Activated CD8-positive, alpha-beta T cell treated with anti-CD3 and anti-CD28 coated beads for 36 hours (primary cell): ENCODE measurements around the gene OR8B12. TPM values are rescaled to one million over a fixed set of nuclear protein-coding genes. Genes with fewer than 3 reads are reported as not detected.

ENCODE experiments used
- ATAC-seq: fragments of 200-7000 bp; cut with Tn5 transposase; one replicate; pipeline ENCODE4 v1.10.0; 2021; ENCODE audit warnings: mild to moderate bottlenecking, moderate library complexity
- CTCF ChIA-PET: fragments of 350-600 bp; sonication (Branson Sonifier 250); formaldehyde crosslinking; loops from one replicate; lab custom pipeline; 2021; ENCODE audit warnings: antibody characterized with exemption; lab: Charles Lee
- POLR2A ChIA-PET: fragments of 350-600 bp; sonication (Branson Sonifier 250); formaldehyde crosslinking; loops from one replicate; lab custom pipeline; 2021; ENCODE audit warnings: antibody characterized with exemption; lab: Charles Lee
- DNase-seq: peaks from one replicate; pipeline ENCODE4 v3.0.0-alpha.2; 2020
- H3K27ac Mint-ChIP-seq: one replicate; pipeline ENCODE4 v1.8.0; 2021; ENCODE audit warnings: mild to moderate bottlenecking, mixed read lengths
- H3K27me3 Mint-ChIP-seq: one replicate; pipeline ENCODE4 v1.8.0; 2021; ENCODE audit warnings: mixed read lengths
- H3K36me3 Mint-ChIP-seq: one replicate; pipeline ENCODE4 v1.8.0; 2021; ENCODE audit warnings: low read depth, mixed read lengths
- H3K4me1 Mint-ChIP-seq: one replicate; pipeline ENCODE4 v1.8.0; 2021; ENCODE audit warnings: low read depth, mixed read lengths
- H3K4me3 Mint-ChIP-seq: one replicate; pipeline ENCODE4 v1.8.0; 2021; ENCODE audit warnings: mild to moderate bottlenecking, moderate library complexity, mixed read lengths
- H3K9me3 Mint-ChIP-seq: one replicate; pipeline ENCODE4 v1.8.0; 2021; ENCODE audit warnings: mixed read lengths
- intact Hi-C: fragments of 100-400 bp; cut with micrococcal nuclease; formaldehyde crosslinking; loops from one replicate; pipeline ENCODE4 v1.10.0; 2022
- total RNA-seq, 2 experiments: library from RNA; stranded (reverse); gene quantifications; one replicate each; pipeline ENCODE4 v1.2.3, GENCODE V29; 2021
- TF ChIP-seq, protein P1 (sequence below): fragments of 200-600 bp; IDR thresholded peaks from one replicate; pipeline ENCODE4 v1.8.0; 2022; ENCODE audit warnings: antibody characterized with exemption, mild to moderate bottlenecking

OR8B12 gene, protein sequence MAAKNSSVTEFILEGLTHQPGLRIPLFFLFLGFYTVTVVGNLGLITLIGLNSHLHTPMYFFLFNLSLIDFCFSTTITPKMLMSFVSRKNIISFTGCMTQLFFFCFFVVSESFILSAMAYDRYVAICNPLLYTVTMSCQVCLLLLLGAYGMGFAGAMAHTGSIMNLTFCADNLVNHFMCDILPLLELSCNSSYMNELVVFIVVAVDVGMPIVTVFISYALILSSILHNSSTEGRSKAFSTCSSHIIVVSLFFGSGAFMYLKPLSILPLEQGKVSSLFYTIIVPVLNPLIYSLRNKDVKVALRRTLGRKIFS
- not detected for total RNA-seq

DNA sequence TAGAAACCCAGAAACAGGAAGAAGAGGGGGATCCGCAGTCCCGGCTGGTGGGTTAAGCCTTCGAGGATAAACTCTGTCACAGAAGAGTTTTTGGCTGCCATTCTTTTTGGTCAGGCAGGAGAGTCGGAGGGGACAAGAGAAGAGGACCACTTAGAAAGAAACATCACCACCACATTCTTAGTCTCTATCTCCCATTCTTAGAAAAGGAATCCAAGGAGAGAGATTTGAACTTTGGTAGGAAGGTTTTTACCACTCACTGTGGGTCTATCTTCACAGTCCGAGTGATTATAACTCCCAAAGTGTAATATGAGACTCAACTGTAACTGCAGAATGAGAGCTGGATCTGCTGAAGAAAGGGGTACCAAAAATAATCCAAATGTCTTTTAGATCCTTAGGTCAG is at the start of gene OR8B12:
Gene OR8B12 (minus strand): TSS at position 101 of the 400 bp plus-strand sequence. CDS start 0 bp downstream, at position 101.
- intact Hi-C loops: no loop called here
- no peaks in the 10 kb centered on the region for H3K36me3 Mint-ChIP-seq
- DNase-seq (no peak), ATAC-seq (no peak)
- ChIA-PET CTCF (interaction anchor here (2.1 kb wide), 1 partner anchor 13 kb away, joined by 5 read pairs; no protein-coding TSS in a partner anchor), POLR2A (no interaction called here)
- H3K4me3 Mint-ChIP-seq: no peak within 1 kb of the TSS
- TF ChIP-seq, protein P1, sequence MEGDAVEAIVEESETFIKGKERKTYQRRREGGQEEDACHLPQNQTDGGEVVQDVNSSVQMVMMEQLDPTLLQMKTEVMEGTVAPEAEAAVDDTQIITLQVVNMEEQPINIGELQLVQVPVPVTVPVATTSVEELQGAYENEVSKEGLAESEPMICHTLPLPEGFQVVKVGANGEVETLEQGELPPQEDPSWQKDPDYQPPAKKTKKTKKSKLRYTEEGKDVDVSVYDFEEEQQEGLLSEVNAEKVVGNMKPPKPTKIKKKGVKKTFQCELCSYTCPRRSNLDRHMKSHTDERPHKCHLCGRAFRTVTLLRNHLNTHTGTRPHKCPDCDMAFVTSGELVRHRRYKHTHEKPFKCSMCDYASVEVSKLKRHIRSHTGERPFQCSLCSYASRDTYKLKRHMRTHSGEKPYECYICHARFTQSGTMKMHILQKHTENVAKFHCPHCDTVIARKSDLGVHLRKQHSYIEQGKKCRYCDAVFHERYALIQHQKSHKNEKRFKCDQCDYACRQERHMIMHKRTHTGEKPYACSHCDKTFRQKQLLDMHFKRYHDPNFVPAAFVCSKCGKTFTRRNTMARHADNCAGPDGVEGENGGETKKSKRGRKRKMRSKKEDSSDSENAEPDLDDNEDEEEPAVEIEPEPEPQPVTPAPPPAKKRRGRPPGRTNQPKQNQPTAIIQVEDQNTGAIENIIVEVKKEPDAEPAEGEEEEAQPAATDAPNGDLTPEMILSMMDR: no peak
- H3K27me3 Mint-ChIP-seq: peaks cover 9% of the 10 kb centered on the region
- no peaks in the 10 kb centered on the region for H3K4me1 Mint-ChIP-seq
- no peaks in the 10 kb centered on the region for H3K9me3 Mint-ChIP-seq
- no peak within 1 kb of the TSS for H3K27ac Mint-ChIP-seq

DNA sequence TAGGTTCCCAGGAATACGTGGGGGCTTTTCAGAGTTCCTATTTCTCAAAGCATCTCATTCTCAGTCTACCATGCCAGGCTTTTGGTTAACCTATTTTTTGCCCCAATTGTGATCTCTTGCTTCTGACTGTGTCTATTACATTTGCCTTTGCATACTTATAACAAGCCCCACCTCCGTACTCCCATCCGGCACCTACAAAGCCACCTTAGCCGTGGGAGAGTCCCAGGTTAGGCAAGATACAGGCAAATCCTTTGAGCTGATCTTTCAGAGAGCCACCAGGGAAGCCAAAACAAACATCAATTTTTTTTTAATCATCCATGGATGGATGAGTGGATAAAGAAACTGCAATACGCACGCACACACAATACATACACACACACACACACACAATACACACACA is 49.2 kb upstream of the OR8B12 start:
- ATAC-seq: no peak
- Mint-ChIP-seq H3K36me3 (no peaks in the 10 kb centered on the region), H3K27me3 (peaks cover 20% of the 10 kb centered on the region), H3K4me1 (no peaks in the 10 kb centered on the region), H3K9me3 (no peaks in the 10 kb centered on the region), H3K27ac (no peak overlapping the region), H3K4me3 (no peak overlapping the region)
- no peak for DNase-seq
- intact Hi-C loops: no loop called here
- POLR2A ChIA-PET: no interaction called here
- CTCF ChIA-PET: no interaction called here
- TF ChIP-seq, protein P1: no peak

DNA sequence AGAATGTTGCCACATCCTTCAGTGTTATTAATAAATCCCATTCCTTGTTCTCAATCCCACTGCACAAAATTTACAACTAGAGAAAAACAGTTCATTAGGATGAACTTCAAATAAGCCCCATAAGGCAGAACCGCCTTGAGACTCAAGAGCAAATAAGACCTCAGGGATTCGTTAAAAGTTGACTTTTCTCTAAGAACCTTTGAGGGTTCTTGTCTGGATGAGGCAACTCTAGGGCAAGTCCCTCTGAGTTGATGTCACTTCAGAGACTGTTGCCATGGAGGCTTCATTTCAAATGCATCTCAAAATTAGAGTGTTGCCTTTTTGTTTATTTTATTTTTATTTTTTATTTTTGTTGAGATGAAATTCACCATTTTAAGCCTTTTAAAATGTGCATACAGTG is 48.0 kb upstream of the OR8B12 start:
- Mint-ChIP-seq H3K27ac (no peak overlapping the region), H3K36me3 (no peaks in the 10 kb centered on the region), H3K4me1 (no peaks in the 10 kb centered on the region), H3K9me3 (no peaks in the 10 kb centered on the region), H3K27me3 (peaks cover 23% of the 10 kb centered on the region), H3K4me3 (no peak overlapping the region)
- TF ChIP-seq, protein P1: no peak
- ChIA-PET CTCF (no interaction called here), POLR2A (no interaction called here)
- ATAC-seq (no peak), DNase-seq (no peak)
- intact Hi-C loops: no loop called here

DNA sequence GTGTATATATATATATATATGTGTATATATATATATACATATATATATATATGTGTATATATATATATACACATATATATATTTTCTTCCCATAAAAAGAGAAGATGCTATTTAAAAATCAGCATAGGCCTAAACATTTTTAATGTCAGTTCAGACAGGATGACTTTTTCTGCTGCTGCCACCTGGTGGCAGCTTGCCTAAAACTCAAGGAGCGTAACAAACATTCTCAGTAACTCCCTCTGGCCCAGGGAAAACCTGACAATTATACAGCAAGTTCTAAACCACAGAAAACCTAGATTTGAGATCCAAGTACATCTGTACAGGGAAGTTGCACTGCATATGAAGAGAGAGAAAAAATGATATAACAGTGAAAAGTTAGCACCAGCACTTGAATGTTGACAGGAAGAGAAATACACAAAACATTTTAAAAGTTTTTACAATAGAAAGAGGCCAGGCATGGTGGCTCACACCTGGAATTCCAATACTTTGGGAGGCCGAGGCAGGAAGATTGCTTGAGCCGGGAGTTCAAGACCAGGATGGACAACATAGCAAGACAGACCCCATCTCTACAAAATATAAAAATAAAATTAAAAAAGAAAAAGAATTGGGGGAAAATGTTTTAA is 42.9 kb upstream of the OR8B12 start:
- ChIA-PET POLR2A (no interaction called here), CTCF (interaction anchor here (0.7 to 2.5 kb wide), 7 partner anchors 9 to 515 kb away, joined by 3 to 16 read pairs (median 6); no protein-coding TSS in a partner anchor)
- no peak overlapping the region for H3K27ac Mint-ChIP-seq
- H3K4me3 Mint-ChIP-seq: no peak overlapping the region
- intact Hi-C loops: loop anchor here (2.0 to 5.0 kb wide), 2 partner anchors 172 to 514 kb away; no protein-coding TSS in a partner anchor
- DNase-seq (peak; percentile 68), ATAC-seq (no peak)
- H3K4me1 Mint-ChIP-seq: no peaks in the 10 kb centered on the region
- H3K27me3 Mint-ChIP-seq: peaks cover 14% of the 10 kb centered on the region
- no peaks in the 10 kb centered on the region for H3K36me3 Mint-ChIP-seq
- TF ChIP-seq, protein P1: peak; percentile 76
- H3K9me3 Mint-ChIP-seq: no peaks in the 10 kb centered on the region
